Fibroblast of mammary gland (primary cell): Measurements from ENCODE around the gene TMEM164.

ENCODE experiments used
- DNase-seq: peaks from one replicate; pipeline ENCODE4 v3.0.0-alpha.2; 2010; ENCODE audit warnings: low read depth
- H3K4me3 ChIP-seq: 2 replicates; pipeline ENCODE4 v1.5.1; 2011; ENCODE audit warnings: low read depth, mild to moderate bottlenecking, low read length, moderate library complexity; ENCODE audit not compliant: control insufficient read depth
- TF ChIP-seq, protein P1 (sequence below): conservative IDR thresholded peaks from 2 replicates; pipeline ENCODE4 v1.5.1; 2011; ENCODE audit warnings: low read depth, low read length, inconsistent platforms; ENCODE audit not compliant: control insufficient read depth, insufficient read depth

Gene TMEM164

DNA sequence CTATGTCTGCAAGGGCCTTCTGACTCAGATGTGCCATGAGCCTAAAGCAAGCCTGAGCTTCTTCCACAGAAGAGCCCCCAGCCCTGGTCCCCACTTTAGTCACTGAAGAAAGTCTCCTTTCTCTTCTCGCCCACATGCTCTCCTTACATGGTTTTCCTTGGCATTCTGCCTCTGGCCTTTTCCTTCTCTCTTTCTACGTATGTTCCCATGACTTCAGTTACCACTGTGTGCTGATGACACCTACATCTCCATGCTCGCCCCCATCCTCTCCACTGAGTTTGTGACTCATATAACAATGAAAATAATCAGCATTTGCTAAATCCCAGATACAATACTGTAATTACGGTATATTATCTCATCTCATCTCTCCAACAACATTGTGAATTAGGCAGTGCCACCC lies 165.7 kb downstream of the TMEM164 start:
- no peak overlapping the region for H3K4me3 ChIP-seq
- TF ChIP-seq, protein P1, sequence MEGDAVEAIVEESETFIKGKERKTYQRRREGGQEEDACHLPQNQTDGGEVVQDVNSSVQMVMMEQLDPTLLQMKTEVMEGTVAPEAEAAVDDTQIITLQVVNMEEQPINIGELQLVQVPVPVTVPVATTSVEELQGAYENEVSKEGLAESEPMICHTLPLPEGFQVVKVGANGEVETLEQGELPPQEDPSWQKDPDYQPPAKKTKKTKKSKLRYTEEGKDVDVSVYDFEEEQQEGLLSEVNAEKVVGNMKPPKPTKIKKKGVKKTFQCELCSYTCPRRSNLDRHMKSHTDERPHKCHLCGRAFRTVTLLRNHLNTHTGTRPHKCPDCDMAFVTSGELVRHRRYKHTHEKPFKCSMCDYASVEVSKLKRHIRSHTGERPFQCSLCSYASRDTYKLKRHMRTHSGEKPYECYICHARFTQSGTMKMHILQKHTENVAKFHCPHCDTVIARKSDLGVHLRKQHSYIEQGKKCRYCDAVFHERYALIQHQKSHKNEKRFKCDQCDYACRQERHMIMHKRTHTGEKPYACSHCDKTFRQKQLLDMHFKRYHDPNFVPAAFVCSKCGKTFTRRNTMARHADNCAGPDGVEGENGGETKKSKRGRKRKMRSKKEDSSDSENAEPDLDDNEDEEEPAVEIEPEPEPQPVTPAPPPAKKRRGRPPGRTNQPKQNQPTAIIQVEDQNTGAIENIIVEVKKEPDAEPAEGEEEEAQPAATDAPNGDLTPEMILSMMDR: no peak
- DNase-seq: peak; percentile 93

DNA sequence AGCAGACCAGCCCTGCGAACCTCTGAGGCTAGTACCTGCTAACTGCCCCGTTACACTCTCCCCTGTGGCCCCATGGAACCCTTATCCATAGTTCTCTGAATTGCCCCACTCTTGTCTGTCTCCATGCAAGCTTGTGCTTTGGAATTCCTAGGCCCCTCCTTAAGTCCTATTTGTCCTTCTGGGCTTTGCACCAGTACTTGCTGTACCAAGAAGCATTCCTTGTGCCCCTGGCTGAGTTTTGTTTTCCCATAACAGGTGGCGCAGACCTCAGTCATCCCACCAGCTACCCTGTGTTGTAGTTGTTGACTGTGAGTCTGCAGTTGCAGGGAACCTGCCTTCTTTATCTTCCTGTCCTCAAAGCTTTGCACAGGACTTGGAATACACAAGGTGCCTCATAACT lies 167.1 kb downstream of the TMEM164 start:
- no peak overlapping the region for H3K4me3 ChIP-seq
- DNase-seq: no peak
- TF ChIP-seq, protein P1: no peak

DNA sequence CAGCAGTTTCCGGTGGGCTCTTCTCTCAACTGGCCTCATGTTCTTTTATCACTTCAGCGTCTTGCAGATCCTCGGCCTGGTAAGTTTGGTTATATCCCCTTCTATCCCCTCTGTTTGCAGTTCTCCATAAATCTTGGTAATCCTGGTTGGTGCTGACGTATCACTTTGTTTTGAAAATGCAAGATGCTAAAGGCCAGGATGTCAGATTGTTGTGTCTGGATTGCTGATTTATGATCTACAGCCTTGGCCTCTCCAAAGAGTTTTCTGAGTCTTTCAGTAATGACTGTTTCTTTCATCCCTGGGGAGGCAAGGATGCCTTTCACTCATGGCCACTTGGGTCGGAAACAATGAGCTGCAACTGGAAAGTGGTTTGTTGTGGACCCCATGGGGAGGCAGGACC lies 168.5 kb downstream of the TMEM164 start:
- TF ChIP-seq, protein P1: no peak

DNA sequence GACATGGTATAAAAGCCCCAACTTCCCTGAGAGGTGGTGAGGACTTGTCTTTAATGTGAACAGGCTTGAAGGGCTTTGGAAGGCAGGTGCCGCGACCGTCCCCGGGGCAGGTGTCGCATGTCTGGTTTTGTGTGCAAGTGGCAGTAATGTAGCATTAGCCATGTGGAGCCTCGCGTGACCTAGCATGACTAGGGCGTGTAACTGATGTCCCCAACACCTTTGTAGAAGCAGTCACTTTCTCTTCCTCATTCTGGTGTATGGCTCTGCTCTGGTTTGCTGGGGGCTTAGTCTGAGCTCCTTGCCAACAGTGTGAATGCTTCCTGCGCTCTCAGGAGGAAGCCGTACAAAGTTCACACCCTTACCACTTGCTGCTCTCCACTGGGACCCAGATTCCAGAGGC lies 169.3 kb downstream of the TMEM164 start:
- TF ChIP-seq, protein P1: no peak
- no peak overlapping the region for H3K4me3 ChIP-seq
- no peak for DNase-seq

More for the DNA sequence above, 168.5 kb downstream of the TMEM164 start:
- no peak for DNase-seq
- no peak overlapping the region for H3K4me3 ChIP-seq

DNA sequence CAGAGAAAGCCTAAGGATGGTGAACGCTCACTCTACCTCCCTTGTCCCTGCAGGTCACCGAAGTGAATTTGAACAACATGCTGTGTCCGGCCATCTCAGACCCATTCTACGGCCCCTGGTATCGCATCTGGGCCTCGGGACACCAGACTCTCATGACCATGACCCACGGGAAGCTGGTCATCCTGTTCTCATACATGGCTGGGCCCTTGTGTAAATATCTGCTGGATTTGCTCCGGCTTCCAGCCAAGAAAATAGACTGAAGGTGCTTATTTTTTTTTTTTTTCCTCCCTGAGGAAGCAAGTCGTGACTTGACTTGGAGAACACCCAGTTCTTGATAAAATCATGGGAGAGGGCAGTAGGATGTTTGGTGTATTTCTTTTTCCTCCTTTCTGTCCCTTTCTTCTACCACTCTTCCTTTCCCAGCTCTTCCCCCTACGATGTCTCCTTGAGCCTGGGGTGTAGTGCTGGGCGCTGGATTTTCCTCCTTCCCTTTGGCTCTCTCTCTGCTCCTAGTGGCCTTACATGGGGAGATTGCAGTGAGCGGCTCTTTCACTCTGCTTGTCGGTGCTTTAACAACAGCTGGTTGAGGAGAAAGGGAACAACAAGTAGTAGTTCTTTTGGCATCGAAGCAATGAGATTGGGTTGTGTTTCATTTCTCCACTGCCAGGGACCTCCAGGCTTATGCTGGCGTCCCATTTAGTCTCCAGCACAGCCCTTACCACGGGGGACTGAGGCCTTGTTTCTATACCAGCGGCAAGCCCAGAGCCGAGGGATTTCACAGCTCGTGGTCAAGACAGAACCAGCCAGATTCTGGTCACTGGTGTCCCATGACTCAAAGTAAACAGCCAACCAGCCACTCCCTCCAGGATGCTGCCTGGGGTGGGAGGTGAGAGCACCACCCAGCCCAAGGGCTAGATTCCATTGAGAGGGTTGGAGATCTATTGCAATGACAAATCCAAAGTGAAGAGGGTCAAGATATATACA lies 170.6 kb downstream of the TMEM164 start:
- DNase-seq: peak; percentile 42
- TF ChIP-seq, protein P1: no peak
- H3K4me3 ChIP-seq: no peak overlapping the region

DNA sequence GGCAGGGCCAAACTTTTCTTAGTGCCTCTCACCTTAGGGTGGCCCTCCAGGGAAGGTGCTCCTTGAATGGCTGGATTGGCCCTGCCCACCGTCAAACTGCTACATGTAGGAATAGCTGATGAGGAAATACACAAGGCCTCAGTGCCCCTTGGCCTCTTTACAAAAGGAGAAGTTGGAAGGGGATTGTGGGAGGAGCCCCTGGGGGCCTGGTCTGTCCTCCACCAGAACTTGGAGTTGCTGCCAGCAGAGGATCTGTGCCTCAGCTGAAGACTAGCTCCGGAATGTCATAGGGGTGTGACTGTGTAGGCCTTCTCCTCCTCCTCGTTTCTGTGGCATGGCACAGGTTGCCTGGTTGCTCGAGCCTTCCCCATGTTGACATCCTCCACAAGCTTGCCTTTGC lies 172.2 kb downstream of the TMEM164 start:
- no peak for DNase-seq
- no peak overlapping the region for H3K4me3 ChIP-seq
- TF ChIP-seq, protein P1: no peak
